H9 (cell line): Measurements from ENCODE around the gene SETD3. TPM values are rescaled to one million over a fixed set of nuclear protein-coding genes. Genes with fewer than 3 reads are reported as not detected.

Experiments used
- DNase-seq: peaks from one replicate; pipeline ENCODE4 v3.0.0-alpha.2; 2017
- H2AFZ ChIP-seq: one replicate; pipeline ENCODE4 v1.6.1; 2013; ENCODE audit warnings: mild to moderate bottlenecking, low read length, control low read depth, moderate library complexity
- H2AK5ac ChIP-seq: 2 replicates; pipeline ENCODE4 v1.6.1; 2013; ENCODE audit warnings: low read length, control low read depth, mixed read lengths; ENCODE audit not compliant: insufficient read length
- H2BK120ac ChIP-seq: one replicate; pipeline ENCODE4 v1.6.1; 2013; ENCODE audit warnings: low read depth, mild to moderate bottlenecking, low read length, control low read depth, inconsistent platforms; ENCODE audit not compliant: poor library complexity, severe bottlenecking
- H2BK12ac ChIP-seq: 2 replicates; pipeline ENCODE4 v1.6.1; 2013; ENCODE audit warnings: low read length, control low read depth, mixed read lengths, low read depth; ENCODE audit not compliant: insufficient read length
- H2BK15ac ChIP-seq: 2 replicates; pipeline ENCODE4 v1.6.1; 2013; ENCODE audit warnings: low read depth, low read length, control low read depth
- H2BK20ac ChIP-seq: one replicate; pipeline ENCODE4 v1.6.1; 2013; ENCODE audit warnings: low read depth, mild to moderate bottlenecking, low read length, control low read depth, inconsistent platforms; ENCODE audit not compliant: poor library complexity, severe bottlenecking
- H2BK5ac ChIP-seq: 2 replicates; pipeline ENCODE4 v1.6.1; 2013; ENCODE audit warnings: low read length, control low read depth, mixed read lengths; ENCODE audit not compliant: insufficient read length
- H3K14ac ChIP-seq: 2 replicates; pipeline ENCODE4 v1.6.1; 2013; ENCODE audit warnings: low read length, control low read depth; ENCODE audit not compliant: insufficient read depth
- H3K18ac ChIP-seq: 2 replicates; pipeline ENCODE4 v1.6.1; 2013; ENCODE audit warnings: low read depth, mild to moderate bottlenecking, mixed read lengths, low read length, control low read depth; ENCODE audit not compliant: insufficient read length
- H3K23ac ChIP-seq: 2 replicates; pipeline ENCODE4 v1.6.1; 2013; ENCODE audit warnings: low read length, control low read depth, mixed read lengths, low read depth; ENCODE audit not compliant: insufficient read length
- H3K23me2 ChIP-seq: 2 replicates; pipeline ENCODE4 v1.6.1; 2013; ENCODE audit warnings: low read depth, mild to moderate bottlenecking, mixed read lengths, low read length, control low read depth; ENCODE audit not compliant: insufficient read length, poor library complexity, severe bottlenecking
- H3K27ac ChIP-seq: 2 replicates; pipeline ENCODE4 v1.5.1; 2013; ENCODE audit warnings: low read length, control low read depth, mixed read lengths, low read depth; ENCODE audit not compliant: insufficient read length
- H3K27me3 ChIP-seq: 2 replicates; pipeline ENCODE4 v1.6.1; 2013; ENCODE audit warnings: low read length, control low read depth, inconsistent platforms; ENCODE audit not compliant: insufficient read depth
- H3K4ac ChIP-seq: 2 replicates; pipeline ENCODE4 v1.6.1; 2013; ENCODE audit warnings: low read depth, mild to moderate bottlenecking, control low read depth, inconsistent platforms, low read length, moderate library complexity
- H3K4me1 ChIP-seq: 2 replicates; pipeline ENCODE4 v1.6.1; 2013; ENCODE audit warnings: low read length, control low read depth, inconsistent platforms; ENCODE audit not compliant: insufficient read depth
- H3K4me2 ChIP-seq: 2 replicates; pipeline ENCODE4 v1.6.1; 2013; ENCODE audit warnings: low read length, control low read depth, mixed read lengths; ENCODE audit not compliant: insufficient read length, insufficient read depth
- H3K56ac ChIP-seq: 2 replicates; pipeline ENCODE4 v1.6.1; 2013; ENCODE audit warnings: low read depth, mild to moderate bottlenecking, mixed read lengths, low read length, control low read depth; ENCODE audit not compliant: insufficient read length
- H3K79me1 ChIP-seq: 2 replicates; pipeline ENCODE4 v1.6.1; 2013; ENCODE audit warnings: low read depth, mild to moderate bottlenecking, moderate library complexity, low read length, control low read depth, inconsistent platforms; ENCODE audit not compliant: insufficient read depth, poor library complexity, severe bottlenecking
- H3K79me2 ChIP-seq: 2 replicates; pipeline ENCODE4 v1.6.1; 2013; ENCODE audit warnings: low read length, control low read depth, inconsistent platforms; ENCODE audit not compliant: insufficient read depth
- H3K9ac ChIP-seq: 2 replicates; pipeline ENCODE4 v1.6.1; 2013; ENCODE audit warnings: low read length, control low read depth, mixed read lengths; ENCODE audit not compliant: insufficient read length; ENCODE audit errors: extremely low read depth
- H3K9me3 ChIP-seq: one replicate; pipeline ENCODE4 v1.6.1; 2013; ENCODE audit warnings: low read depth, low read length, inconsistent platforms; ENCODE audit not compliant: control insufficient read depth
- H3T11ph ChIP-seq: one replicate; pipeline ENCODE4 v1.6.1; 2013; ENCODE audit warnings: mild to moderate bottlenecking, low read length, control low read depth, inconsistent platforms
- H4K20me1 ChIP-seq: one replicate; pipeline ENCODE4 v1.6.1; 2013; ENCODE audit not compliant: control insufficient read depth, insufficient read length, insufficient read depth
- H4K5ac ChIP-seq: 2 replicates; pipeline ENCODE4 v1.6.1; 2013; ENCODE audit warnings: low read depth, mild to moderate bottlenecking, mixed read lengths, low read length, control low read depth; ENCODE audit not compliant: insufficient read length
- H4K8ac ChIP-seq: replicated peaks from 2 replicates; pipeline ENCODE4 v1.6.1; 2013; ENCODE audit warnings: low read length, control low read depth, mixed read lengths, low read depth; ENCODE audit not compliant: insufficient read length
- H4K91ac ChIP-seq: 2 replicates; pipeline ENCODE4 v1.6.1; 2013; ENCODE audit warnings: low read depth, mild to moderate bottlenecking, moderate library complexity, mixed read lengths, low read length, control low read depth; ENCODE audit not compliant: insufficient read length
- H3K27ac Mint-ChIP-seq, 3 experiments: 2 replicates in 2 of 3; 3 replicates in 1 of 3; pipeline ENCODE4 v1.8.0; 2020 to 2021; ENCODE audit warnings: mixed read lengths in 3 of 3, mild to moderate bottlenecking in 1 of 3, moderate library complexity in 1 of 3
- H3K27me3 Mint-ChIP-seq: 2 replicates; pipeline ENCODE4 v1.8.0; 2021; ENCODE audit warnings: low read depth, mild to moderate bottlenecking, moderate library complexity, mixed read lengths
- H3K36me3 Mint-ChIP-seq, 3 experiments: 2 replicates in 2 of 3; 3 replicates in 1 of 3; pipeline ENCODE4 v1.8.0; 2020 to 2021; ENCODE audit warnings: low read depth in 3 of 3, mixed read lengths in 3 of 3; ENCODE audit not compliant: insufficient read depth in 1 of 3
- H3K4me1 Mint-ChIP-seq, 2 experiments: 2 replicates each; pipeline ENCODE4 v1.8.0; 2020; ENCODE audit warnings: mixed read lengths in 2 of 2
- H3K4me3 Mint-ChIP-seq, 2 experiments: 2 replicates in 1 of 2; 3 replicates in 1 of 2; pipeline ENCODE4 v1.8.0; 2020 to 2021; ENCODE audit warnings: mild to moderate bottlenecking in 2 of 2, mixed read lengths in 2 of 2, moderate library complexity in 1 of 2
- H3K9me3 Mint-ChIP-seq, 2 experiments: 2 replicates in 1 of 2; 3 replicates in 1 of 2; pipeline ENCODE4 v1.8.0; 2020; ENCODE audit warnings: mild to moderate bottlenecking in 2 of 2, mixed read lengths in 2 of 2, moderate library complexity in 1 of 2
- WGBS: extraction: QIAGEN DNeasy Blood & Tissue Kit; methylation state at CpG from one replicate; pipeline ENCODE4 v1.1.7; 2013; ENCODE audit warnings: missing lambda C conversion rate, low lambda C conversion rate, mixed read lengths; ENCODE audit not compliant: insufficient read length; ENCODE audit errors: extremely low coverage; 5-methylcytosine and 5-hydroxymethylcytosine counted together
- total RNA-seq: library from RNA; stranded (reverse); gene quantifications from 2 replicates; pipeline ENCODE4 v1.2.1, GENCODE V29; 2021
- TF ChIP-seq, protein P1 (sequence below): fragments of 200-600 bp; sonication (generic); conservative IDR thresholded peaks from 3 replicates; pipeline ENCODE4 v1.8.0; 2021; ENCODE audit warnings: antibody characterized with exemption, mild to moderate bottlenecking

The SETD3 gene
- total RNA-seq, 1 experiment from 2014 or later: 56.7 TPM

- Histone ChIP-seq H3K14ac (no peak overlapping the region), H3K27me3 (no peaks in the 10 kb centered on the region; the same call in 1 of the 2 replicates), H3K4me1 (peaks cover 5% of the 10 kb centered on the region; the same call in 1 of the 2 replicates), H3K23me2 (no peaks in the 10 kb centered on the region), H2BK12ac (no peak overlapping the region), H2BK5ac (no peak overlapping the region), H3K79me1 (no peaks in the 10 kb centered on the region), H3K4me2 (no peak overlapping the region), H2BK120ac (no peak overlapping the region), H2AK5ac (no peak overlapping the region), H3K4ac (no peak overlapping the region), H4K8ac (no peak overlapping the region), H2AFZ (no peak overlapping the region), H3K9ac (no peak overlapping the region), H3K9me3 (no peaks in the 10 kb centered on the region), H3T11ph (no peak overlapping the region), H2BK15ac (no peak overlapping the region), H3K18ac (no peak overlapping the region), H3K79me2 (no peaks in the 10 kb centered on the region), H3K27ac (no peak overlapping the region), H3K56ac (no peak overlapping the region), H4K91ac (no peak overlapping the region), H3K23ac (no peak overlapping the region), H4K20me1 (no peaks in the 10 kb centered on the region), H2BK20ac (no peak overlapping the region), H4K5ac (no peak overlapping the region)
- no peak for DNase-seq
- TF ChIP-seq, protein P1, sequence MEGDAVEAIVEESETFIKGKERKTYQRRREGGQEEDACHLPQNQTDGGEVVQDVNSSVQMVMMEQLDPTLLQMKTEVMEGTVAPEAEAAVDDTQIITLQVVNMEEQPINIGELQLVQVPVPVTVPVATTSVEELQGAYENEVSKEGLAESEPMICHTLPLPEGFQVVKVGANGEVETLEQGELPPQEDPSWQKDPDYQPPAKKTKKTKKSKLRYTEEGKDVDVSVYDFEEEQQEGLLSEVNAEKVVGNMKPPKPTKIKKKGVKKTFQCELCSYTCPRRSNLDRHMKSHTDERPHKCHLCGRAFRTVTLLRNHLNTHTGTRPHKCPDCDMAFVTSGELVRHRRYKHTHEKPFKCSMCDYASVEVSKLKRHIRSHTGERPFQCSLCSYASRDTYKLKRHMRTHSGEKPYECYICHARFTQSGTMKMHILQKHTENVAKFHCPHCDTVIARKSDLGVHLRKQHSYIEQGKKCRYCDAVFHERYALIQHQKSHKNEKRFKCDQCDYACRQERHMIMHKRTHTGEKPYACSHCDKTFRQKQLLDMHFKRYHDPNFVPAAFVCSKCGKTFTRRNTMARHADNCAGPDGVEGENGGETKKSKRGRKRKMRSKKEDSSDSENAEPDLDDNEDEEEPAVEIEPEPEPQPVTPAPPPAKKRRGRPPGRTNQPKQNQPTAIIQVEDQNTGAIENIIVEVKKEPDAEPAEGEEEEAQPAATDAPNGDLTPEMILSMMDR: no peak
- Mint-ChIP-seq H3K27me3 (peaks cover 2% of the 10 kb centered on the region), H3K9me3 (peaks cover 0 to 5% of the 10 kb centered on the region in 2 experiments), H3K27ac (no peak overlapping the region), H3K4me1 (peaks cover 23% of the 10 kb centered on the region in 2 experiments), H3K4me3 (no peak overlapping the region), H3K36me3 (peaks cover 0 to 6% (median 2%) of the 10 kb centered on the region in 3 experiments; a peak in 5 of 7 replicates)
- WGBS: no CpG with 5 or more reads among the region's 18 CpGs
Observed at GRCh38 chr14:99382781-99383471, 97.7 kb downstream of the SETD3 start.
